Dermis blood vessel endothelial cell (primary cell): ENCODE measurements around the gene SEZ6L. TPM values are rescaled to one million over a fixed set of nuclear protein-coding genes. Genes with fewer than 3 reads are reported as not detected.

Experiments
- DNase-seq: peaks from one replicate; pipeline ENCODE4 v3.0.0; 2010
- total RNA-seq: library from RNA; depleted of rRNA; stranded (reverse); fragments of >200 nt; gene quantifications from 2 replicates; pipeline ENCODE4 v1.2.3, GENCODE V29; 2014

SEZ6L gene
- total RNA-seq, 1 donor from 2014 or later = not detected

DNA sequence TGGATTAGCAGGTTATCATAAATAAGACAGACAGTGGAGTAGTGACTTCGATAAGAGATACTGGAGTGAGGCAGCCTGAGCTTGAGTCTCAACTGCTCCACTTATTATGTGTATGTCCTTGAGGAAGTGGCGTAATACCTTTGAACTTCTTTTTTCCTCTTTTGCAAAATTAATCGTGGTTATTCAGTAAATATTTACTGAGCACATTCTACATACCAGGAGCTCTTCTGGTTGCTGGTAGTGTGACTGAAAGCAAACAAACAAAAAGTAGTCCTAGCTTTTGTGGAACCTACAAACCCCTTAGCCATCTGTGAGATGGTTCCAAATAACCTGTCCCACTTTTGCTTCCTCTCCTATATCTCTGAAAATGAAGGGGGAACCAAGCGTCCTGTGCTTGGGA lies 134.2 kb downstream of the SEZ6L start:
- no peak for DNase-seq

GRCh38 chr22:26304730-26305129 lies 135.5 kb downstream of the SEZ6L start:
- DNase-seq = no peak

DNA sequence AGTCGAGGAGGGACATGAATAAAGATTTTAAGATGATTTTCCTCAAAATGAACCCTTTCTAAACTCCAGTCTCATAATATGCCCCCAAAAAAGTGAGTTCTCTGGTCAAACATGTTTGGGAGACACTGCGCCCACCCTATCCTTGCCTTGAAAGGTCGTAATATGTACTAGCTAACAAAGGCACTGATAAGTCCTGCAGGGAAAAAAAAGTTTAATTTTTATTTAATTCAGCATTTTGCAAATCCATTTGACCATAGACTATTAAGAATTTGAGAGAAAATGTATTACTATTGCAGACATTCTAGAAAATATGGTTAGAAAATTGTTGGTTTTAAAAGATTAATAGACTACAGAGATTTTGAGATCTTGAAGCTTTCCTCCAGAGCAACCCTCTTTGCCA lies 139.2 kb downstream of the SEZ6L start:
- DNase-seq = no peak

DNA sequence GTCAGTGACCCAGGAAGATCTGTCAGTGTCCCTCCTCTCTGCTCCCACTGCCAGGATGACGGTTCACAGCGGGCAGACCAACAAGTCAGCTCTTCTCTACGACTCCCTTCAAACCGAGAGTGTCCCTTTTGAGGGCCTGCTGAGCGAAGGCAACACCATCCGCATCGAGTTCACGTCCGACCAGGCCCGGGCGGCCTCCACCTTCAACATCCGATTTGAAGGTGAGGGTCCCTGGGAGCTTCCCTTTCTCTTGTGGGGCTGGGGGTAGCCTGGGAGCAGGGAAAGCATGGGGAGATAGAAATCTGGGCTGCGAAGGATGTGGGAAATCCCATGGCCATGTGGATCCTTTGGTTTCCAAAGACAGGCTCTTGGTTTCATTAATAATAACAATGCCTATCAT lies 141.4 kb downstream of the SEZ6L start:
- no peak for DNase-seq

DNA sequence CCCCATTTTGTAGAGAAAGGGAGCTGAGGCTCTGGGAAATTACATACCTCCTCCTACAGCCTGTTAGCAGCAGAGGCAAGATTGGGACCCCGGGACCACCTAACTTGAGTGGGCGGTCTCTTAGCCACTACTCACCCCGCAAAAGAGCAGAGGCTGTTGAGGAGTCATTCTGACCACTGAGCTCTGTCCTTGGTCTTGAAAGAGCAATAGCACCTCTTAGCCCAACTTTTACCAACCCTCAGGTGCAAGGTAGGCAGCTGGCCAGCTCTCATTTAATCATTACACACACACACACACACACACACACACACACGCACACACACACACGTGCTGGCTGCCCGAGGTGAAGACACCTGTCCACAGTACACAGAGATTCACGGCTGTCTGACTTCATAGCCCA lies 144.0 kb downstream of the SEZ6L start:
- no peak for DNase-seq

DNA sequence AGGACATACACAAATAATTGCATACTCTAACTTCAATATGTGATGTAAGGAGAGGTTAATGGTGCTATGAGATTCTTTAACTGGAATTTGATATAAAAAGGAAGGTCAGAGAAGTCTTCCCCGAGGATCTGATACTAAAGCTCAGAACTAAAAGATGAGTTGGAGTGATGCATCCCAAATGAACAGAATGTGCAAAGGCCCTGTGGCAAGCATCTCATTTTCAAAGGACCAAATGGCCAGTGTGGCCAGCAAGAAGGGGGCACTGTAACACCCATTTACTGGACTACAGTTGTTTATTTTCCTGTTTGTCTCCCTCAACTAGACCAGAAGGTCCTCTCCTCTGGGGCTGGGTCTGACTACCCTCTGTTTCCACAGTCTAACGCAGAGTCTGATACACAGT lies 144.9 kb downstream of the SEZ6L start:
- DNase-seq = no peak

- DNase-seq = no peak
Measured at GRCh38 chr22:26314656-26315055, 145.4 kb downstream of the SEZ6L start.

- no peak for DNase-seq
Measured at GRCh38 chr22:26316732-26317285, 147.5 kb downstream of the SEZ6L start.

DNA sequence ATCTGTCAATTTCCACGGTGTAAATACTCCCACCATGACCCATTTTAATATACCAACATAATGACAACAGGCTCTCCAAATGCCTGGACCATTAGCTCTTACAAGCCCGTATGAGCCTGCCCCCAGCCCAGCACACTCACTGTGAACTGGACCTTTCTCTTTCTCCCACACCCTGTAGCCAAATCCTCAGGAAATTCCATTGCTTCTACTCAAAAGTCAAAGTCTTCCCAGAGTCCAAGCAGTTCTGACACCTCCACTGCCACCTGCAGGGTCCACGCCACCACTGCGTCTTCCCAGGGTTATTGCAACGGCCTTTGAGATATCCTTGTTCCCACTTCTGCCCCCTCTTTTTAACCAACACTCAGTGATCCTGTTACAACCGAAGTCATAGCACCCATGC lies 149.7 kb downstream of the SEZ6L start:
- peak; percentile 13 for DNase-seq

DNA sequence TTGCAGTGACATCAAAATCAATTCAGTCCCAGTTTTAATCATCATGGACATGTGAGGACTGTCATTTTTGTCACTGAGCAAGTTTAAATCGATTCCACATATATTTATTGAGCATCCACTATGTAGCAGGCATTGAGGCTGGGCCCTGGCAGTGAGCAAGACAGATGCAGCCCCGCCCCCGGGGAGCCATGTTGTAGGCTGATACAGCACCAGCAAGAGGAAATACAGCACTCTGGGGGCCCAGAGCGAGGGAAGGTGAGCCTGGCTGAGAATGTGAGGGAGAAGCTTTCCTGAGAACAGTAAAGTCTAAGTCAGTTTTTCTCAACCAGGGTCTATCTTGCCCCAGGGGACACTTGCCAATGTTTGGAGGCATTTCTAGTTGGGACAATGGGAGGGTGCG lies 151.2 kb downstream of the SEZ6L start:
- DNase-seq = no peak

DNA sequence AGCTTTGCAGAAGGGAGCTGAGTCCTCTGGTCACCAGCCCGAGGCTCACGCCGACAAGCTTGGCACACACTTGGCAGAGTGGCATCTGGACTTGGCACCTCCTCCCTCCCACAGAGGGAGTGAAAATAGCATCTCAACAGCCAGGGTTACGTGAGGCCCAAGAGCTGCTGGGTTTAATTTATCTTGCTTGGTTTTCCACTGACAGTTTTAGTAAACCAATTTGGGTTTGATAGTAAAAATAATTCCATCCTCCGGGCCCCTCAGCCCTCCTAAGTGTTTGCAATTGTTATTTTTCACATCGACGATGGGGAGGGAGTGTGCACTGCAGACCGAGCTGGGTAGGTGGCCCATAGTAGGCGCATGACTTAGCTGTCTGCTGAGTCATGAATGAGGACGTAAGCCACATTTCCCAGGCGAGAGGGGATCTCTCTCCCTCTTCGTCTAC lies 152.2 kb downstream of the SEZ6L start:
- DNase-seq = no peak

GRCh38 chr22:26322179-26322905 lies 153.1 kb downstream of the SEZ6L start:
- no peak for DNase-seq

DNA sequence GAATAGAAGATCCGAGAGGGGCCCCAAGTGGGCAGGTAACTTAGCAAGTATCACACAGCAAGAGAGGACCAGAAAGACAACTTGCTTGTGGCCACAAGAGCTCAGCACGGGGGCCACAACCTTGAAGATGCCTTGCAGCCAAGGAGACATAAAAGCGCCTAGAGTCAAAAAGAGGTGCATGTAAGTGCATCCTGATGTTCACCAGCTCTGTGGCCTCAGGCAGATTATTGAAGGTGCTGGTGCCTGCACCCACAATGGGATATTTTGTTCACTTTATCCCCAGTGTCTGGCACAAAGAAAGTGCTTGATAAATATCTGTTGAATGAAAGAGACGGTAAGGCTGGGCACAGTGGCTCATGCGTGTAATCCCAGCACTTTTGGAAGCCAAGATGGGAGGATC lies 153.8 kb downstream of the SEZ6L start:
- no peak for DNase-seq

DNA sequence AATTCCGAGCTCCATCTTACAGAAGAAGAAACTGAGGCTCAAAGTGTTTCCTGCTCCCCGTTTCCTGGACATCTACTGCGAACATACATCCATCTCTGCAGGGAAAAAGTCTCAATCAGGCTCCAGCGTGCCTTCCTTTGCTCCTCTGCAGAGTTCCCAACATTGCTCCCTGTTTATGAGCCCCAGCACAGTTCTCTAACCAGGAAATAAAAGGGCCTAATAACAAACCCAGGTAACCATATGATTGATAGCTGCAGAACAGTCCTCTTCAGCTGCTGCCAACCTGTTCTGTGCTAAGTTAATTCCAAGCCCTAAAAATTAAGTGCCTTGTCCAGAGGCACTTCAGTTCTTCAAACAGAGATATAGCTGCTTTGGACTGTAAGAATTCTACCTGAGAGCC lies 154.9 kb downstream of the SEZ6L start:
- no peak for DNase-seq

DNA sequence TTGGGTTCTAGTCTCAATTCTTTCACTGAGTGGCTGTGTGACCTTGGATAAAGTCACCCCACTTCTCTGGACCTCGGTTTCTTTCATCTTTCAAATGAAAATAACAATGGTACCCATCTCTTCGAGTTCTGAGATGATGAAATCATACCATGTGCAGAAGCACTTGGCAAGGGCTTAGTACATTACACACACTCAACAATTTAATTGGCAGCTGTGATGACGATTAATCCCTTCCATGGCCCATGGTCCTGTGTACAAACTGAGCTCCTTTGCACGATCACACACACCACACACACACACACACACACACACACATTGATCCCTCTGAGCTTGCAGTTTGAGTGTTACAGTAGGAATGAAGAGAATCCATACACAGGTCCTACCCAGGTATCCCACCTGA lies 156.4 kb downstream of the SEZ6L start:
- DNase-seq = no peak

DNA sequence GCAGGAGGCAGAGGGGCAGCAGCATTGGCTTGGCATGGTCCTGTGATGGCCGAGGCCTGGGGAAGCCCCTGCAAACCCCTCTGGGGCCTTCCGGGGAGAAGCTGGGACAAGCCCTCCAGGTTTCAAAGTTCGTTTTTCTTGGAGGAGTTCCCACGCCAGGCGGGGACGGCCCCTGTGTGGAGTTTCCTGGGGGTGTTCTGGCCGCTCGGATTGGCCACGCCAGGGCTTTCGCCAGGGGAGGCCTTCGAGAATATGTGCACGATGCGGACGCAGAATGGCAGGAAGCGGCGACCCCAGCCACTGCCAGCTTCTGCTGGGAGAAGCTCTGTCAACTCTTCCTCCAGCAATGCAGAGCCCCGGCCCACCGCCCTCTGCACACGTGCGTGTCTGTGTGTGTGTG lies 157.5 kb downstream of the SEZ6L start:
- DNase-seq = no peak

GRCh38 chr22:26327306-26327705 lies 158.0 kb downstream of the SEZ6L start:
- DNase-seq = no peak

GRCh38 chr22:26328221-26328620 lies 159.0 kb downstream of the SEZ6L start:
- DNase-seq = no peak

- peak; percentile 66 for DNase-seq
Measured at GRCh38 chr22:26330971-26331625, 161.8 kb downstream of the SEZ6L start.

DNA sequence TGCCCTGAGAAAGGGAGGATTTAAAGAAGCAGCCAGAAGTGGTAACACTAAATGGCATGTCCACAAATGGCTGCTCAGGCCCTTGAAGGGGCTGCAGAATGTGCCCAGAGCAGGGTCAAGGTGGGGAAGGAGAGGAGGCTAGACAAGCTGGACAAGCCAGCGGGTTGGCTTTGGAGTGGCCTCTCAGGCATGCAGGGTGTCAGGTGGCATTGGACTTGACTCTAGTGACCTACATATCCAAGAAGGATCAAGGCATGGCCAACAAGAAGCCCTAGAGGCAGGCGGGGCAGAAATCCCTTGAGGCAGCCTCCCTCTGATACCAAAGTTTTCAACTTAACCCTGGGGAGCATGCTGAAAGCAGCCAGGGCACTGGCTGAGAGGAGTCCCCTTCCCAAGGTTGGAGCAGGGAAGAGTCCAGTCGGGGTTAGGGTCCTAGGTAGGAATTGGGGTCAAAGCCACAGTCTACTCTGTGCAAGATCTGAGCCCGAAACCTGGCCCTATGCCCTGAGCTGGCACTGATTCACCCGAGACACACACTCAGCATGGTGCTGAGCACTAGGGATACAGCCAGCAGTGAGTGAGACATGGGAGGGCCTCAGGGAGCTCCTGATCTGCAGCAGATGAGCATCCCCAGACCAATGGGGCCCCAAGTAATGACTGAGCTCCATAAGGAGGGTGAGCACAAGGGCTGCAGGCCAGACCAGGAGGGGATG lies 164.0 kb downstream of the SEZ6L start:
- no peak for DNase-seq

DNA sequence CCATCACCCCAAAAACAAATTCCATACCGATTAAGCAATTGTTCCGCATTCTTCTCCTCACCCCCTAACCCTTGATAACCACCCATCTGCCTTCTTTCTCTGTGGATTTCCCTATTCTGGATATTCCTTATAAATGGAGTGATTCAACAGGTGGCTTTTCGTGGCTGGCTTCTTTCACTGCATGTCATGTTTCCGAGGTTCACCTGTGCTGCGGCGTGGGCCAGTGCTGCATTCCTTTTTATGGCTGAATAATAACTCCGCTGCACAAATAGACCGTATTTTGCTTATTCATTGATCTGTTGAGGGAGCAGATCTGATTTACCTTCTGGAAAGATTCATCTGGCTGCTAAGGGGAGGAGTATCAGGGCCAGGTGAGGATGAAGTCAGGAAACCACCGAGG lies 165.0 kb downstream of the SEZ6L start:
- no peak for DNase-seq

DNA sequence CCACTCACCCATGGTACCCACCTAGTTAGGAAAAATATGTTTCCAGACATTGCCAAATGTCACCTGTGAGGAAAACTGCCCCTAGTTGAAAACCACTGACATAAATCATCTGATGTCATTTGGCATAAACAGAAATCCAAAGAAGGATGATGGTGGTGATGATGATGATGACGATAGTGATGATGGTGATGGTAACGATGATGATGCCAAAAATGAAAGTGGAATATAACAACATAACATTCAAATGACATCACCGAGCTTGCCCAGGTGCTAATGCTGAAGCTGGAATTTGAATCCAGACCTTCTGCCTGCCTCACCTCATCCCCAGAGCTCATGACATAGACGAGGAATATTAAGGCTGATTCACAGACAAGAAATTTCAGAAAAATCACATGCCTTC lies 167.5 kb downstream of the SEZ6L start:
- no peak for DNase-seq

GRCh38 chr22:26339755-26340154 lies 170.5 kb downstream of the SEZ6L start:
- DNase-seq = no peak
